HS-27A (cell line): Measurements from ENCODE around the gene ADAMTS7.
"Not testable (repeated sequence)": the region's sequence is repeated elsewhere in the genome, so short reads cannot be mapped to it uniquely, and the experiment has no call there.

Experiments used
- DNase-seq: peaks from one replicate; pipeline ENCODE4 v3.0.0-alpha.2; 2012; ENCODE audit warnings: low read depth, missing footprints

ADAMTS7 gene

DNA sequence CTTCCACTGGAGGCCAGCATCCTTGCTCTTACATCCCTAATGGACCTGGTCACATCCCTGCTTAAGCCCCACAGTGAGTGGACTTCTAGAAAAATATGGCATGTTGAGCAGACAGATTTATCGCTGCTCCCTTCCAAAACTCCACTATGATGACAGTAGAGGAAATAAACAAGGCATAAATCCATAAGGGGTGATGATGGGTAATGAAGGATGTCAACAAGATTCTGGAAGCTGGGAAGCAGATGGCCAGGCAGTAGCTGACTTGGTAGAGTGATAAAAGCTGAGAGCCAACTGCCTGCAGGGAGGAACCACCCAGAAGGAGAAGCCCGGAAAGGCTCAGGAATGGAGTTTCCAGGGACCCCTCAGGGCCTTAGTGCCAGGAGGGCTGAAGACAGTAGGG, 28.9 kb downstream of the ADAMTS7 start:
- DNase-seq: not testable (repeated sequence)

GRCh38 chr15:78781381-78781780, 29.9 kb downstream of the ADAMTS7 start:
- DNase-seq: not testable (repeated sequence)

DNA sequence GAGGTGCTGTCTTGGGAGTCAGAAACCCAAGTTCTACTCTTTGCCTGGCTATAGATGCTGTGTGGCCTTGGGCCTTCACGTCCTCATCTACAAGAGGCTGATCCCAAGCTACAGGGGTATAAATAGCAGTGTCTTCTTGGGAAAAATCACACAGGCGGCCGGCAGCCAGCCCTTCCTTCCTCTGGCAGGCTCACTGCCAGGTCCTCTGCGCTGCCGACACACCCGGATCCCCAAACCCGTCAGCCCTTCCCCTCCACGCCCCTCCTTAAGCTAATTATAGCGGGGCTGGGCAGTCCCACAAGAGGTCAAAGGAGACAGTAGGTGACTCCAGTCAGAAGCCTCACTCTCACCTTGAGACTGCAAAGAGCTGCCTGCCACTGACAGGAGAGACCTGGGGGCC, 31.3 kb downstream of the ADAMTS7 start:
- not testable (repeated sequence) for DNase-seq

DNA sequence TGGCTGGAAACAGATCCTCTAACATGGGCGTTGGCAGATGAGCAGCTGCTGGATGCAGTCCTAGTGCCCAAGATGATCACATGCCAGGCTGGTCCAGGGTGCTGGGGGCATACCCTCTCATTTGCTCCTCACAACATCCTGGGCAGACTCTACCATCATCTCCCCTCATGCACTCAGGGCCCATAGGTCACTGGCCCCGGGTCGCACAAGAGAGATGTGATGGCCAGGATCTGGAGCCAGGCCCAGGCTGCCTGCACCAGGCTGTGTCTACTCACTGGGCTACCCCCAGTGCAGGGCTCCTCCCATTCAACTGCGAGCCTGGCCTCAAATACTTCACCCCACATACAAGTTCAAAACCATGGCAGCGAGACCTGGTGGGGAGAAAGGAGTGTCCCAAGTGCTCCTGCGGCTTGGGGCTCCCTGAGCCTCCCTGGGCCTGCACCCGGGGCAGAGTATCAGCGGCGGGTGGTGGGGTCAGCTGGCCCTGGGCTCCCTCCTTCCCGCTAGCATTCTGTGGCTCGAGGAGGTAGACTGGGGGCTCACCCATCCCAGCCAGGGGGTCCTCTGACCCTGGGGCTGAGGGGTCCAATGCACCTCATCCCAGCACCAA, 32.0 kb downstream of the ADAMTS7 start:
- not testable (repeated sequence) for DNase-seq

GRCh38 chr15:78778422-78778821, 32.8 kb downstream of the ADAMTS7 start:
- DNase-seq: no peak

DNA sequence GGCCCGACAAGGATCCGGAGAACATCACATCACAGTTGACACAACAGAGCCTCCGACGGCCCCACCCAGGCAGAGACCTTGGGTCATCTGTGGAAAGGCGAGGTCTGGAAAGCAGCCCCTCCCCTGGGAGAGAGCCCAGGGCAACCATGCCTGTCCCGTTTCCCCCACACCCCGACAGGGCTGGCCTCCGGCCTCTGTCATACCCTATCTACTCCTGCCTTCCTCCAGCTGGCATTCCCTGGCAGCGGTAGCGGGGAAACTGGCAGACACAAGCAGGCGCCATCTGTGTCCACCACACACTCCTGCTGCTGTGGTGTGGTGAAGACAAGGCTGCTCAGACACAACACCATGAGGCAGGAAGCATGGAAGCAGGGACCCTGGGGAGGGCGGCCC, 33.3 kb downstream of the ADAMTS7 start:
- not testable (repeated sequence) for DNase-seq

DNA sequence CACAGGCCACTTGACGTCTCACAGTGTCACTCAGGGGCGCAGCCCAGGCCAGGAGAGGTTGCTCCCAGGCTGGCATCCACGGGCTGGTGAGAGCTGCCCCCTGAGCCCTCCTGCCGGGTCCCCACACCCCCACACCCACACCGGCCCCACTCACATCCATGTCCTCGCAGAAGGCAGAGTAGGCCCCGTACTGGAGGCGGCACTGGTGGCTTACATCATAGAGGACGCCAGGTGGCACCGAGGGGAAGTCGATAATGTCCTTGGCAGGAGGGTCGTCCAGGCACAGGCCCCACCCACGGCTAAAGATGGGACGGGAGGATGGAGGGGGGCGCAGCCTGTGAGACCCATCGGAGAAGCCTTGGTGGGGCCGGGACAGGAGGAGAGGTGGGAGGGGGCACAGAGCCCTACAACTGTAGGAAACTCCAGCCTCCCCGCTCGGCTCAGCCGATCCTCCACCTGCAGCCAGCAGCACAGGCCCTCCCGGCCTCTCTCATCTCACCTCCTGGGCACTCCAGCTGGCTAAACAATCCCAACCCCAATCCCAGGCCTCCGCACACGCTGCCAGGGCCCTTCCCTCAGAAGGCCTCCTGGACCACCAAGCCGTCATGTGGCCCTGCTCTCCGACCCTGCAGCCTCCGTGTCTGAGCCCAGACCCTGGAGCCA, 33.8 kb downstream of the ADAMTS7 start:
- DNase-seq: not testable (repeated sequence)

DNA sequence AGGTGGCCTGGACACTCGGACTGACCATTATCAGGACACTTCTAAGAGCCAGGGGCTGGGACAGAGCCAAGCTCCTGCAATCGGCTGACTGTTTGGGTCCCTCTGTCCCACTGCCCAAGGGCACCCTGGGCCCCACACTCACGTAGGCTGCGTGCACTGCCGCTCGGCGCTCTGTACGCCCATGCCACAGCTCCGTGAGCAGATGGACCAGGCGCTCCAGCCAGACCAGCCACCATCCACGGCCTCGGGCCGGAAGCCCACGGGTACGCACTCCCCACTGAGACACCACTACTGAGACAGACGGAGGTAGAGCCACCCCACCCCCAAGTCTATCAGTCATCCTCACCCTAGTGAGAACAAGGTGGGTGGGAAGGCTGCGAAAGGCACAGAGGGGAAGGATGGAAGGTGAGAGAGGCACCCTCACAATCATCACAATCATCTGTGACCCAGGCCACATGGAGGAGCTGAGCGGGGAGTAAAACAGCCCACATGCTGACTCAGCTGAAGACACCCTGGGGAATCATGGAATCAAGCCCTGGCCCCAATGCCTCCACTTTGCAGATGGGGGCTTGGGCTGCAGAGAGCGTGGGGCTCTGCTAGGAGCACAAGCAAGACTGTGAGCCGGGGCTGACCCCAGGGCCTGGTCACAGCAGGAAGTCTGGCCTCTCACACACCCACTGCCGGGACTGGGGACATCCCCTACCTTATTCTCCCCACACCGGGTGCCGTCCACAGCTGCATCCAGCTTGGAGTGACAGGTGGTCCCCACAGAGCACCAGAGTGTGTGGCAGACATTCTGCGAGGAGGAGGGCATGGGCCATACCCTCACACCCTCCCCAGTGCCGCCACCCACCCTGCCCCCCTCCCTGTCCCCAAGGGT, 35.0 kb downstream of the ADAMTS7 start:
- not testable (repeated sequence) for DNase-seq

DNA sequence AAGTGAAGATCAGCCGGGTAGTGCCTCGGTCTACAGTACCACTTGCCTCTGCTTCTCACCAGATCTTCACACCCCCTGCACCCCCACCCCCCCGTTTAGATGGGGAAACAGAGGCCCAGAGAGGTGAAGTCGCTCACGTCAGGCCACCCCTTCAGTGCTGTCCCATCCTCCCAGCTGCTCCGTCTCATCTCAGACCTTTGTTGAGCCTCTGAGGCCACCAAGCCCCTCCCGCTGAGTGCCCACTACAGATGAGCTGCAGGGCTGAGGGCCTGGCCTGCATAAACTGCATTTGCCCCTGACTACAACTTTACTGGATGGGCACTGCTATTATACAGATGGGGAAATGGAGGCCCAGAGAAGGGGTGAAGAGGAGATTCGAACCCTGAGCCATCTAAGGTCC, 35.8 kb downstream of the ADAMTS7 start:
- DNase-seq: no peak

DNA sequence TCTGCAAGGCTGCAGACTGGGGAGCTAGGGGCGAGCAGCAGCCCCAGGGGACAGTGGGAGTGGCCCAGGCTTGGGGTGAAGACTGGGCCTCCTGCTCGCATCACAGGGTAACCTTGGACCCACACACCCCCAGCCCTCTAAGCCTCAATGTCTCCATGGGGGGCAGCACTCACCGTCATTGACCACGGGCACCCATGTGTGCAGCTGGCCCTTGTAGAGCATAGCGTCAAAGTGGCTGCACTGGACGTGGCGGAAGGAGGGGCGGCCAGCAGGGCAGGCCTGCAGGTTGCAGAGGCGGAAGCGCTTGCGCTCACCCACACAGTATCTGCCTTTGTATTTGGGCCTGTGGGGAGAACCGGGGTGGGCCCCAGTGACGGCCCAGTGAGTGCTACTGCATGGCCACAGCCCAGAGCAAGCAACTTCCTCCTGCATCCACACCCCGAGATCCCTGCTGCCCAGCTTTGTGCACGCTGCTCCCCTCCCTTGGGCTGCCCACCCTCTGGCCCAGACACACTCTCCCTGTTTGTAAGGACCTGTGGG, 36.7 kb downstream of the ADAMTS7 start:
- DNase-seq: not testable (repeated sequence)

- DNase-seq: not testable (repeated sequence)
Observed at GRCh38 chr15:78773765-78774450, 37.4 kb downstream of the ADAMTS7 start.

DNA sequence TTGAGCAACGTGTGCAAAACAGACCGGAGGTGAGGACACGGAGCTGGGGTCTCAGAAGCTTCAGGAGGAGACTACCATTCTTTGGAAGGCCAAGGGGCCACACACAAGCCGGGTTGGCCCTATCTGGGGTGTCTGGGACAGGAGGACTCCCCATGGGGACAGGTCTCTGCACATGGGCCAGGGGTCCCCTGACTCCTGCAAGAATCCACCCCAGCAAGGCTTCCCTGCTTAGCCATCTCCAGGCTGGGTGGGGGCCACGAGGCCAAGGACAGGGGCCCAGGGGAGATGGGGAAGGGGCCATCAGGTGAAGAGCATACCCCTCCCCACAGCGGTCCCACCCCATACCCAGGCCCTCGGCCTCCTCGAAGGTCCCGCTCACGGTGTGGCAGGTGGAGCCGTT, 38.5 kb downstream of the ADAMTS7 start:
- no peak for DNase-seq

GRCh38 chr15:78771436-78772000, 39.7 kb downstream of the ADAMTS7 start:
- not testable (repeated sequence) for DNase-seq

GRCh38 chr15:78771020-78771419, 40.2 kb downstream of the ADAMTS7 start:
- DNase-seq: not testable (repeated sequence)

GRCh38 chr15:78769473-78770225, 41.6 kb downstream of the ADAMTS7 start:
- DNase-seq: not testable (repeated sequence)

- DNase-seq: no peak
Observed at GRCh38 chr15:78768531-78769408, 42.5 kb downstream of the ADAMTS7 start.

DNA sequence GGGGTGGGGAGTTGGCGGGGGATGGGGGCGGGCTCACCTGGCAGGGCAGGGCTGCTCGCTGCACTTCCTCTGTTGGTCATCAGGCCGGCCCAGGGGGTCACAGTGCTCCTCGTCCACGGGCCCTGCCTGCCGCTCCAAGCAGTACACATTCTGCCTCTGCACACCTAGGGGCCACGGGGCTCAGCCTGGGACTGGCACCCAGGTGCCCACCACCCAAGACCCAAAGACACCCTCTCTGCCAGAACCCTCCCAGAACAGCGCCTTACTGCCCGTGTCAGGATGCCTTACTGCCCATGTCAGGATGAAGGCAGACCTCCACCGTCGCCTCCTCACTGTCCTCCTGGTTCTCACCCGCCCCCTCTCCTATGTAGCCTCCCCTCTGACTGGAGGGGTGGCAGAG, 43.2 kb downstream of the ADAMTS7 start:
- no peak for DNase-seq

- no peak for DNase-seq
Observed at GRCh38 chr15:78767331-78767951, 43.8 kb downstream of the ADAMTS7 start.

DNA sequence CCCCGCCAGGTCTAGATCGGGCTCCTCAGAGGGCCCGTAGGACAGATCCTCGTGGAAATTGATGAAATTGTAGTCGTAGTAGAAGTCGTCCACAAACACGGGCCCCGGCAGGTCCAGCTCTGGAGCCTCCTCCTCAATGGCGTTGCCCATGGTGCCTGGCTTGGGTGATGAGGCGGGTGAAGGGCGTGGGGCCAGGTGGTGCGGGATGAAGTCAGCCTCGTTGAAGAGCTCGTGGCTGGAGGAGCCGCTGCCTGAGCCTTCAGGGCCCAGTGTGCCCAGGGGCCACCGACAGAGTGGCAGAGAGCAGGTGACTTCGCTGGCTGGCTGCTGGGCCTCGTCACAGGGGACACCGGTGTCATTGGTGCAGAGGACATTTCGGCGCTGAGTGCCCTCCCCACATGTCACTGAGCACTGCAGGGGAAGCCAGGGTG, 44.6 kb downstream of the ADAMTS7 start:
- DNase-seq: not testable (repeated sequence)
